Measurements from ENCODE around the gene MAD1L1.

Gene MAD1L1

GRCh38 chr7:2232766-2233520 lies at the start of gene MAD1L1:
Gene MAD1L1 (minus strand): TSS chr7:2232945. CDS start chr7:2230133, 2,812 bp downstream.
- TF ChIP-seq, protein P1, sequence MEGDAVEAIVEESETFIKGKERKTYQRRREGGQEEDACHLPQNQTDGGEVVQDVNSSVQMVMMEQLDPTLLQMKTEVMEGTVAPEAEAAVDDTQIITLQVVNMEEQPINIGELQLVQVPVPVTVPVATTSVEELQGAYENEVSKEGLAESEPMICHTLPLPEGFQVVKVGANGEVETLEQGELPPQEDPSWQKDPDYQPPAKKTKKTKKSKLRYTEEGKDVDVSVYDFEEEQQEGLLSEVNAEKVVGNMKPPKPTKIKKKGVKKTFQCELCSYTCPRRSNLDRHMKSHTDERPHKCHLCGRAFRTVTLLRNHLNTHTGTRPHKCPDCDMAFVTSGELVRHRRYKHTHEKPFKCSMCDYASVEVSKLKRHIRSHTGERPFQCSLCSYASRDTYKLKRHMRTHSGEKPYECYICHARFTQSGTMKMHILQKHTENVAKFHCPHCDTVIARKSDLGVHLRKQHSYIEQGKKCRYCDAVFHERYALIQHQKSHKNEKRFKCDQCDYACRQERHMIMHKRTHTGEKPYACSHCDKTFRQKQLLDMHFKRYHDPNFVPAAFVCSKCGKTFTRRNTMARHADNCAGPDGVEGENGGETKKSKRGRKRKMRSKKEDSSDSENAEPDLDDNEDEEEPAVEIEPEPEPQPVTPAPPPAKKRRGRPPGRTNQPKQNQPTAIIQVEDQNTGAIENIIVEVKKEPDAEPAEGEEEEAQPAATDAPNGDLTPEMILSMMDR (IDR thresholded peaks at IDR 0.05; ENCODE audit: low read length, missing control alignments) = no peak
- peak; percentile 92 for DNase-seq (ENCODE audit: low read depth)
- H3K4me3 ChIP-seq (replicated peaks; ENCODE audit: low read depth, low read length) = peak within 1 kb of the TSS; percentile 74

DNA sequence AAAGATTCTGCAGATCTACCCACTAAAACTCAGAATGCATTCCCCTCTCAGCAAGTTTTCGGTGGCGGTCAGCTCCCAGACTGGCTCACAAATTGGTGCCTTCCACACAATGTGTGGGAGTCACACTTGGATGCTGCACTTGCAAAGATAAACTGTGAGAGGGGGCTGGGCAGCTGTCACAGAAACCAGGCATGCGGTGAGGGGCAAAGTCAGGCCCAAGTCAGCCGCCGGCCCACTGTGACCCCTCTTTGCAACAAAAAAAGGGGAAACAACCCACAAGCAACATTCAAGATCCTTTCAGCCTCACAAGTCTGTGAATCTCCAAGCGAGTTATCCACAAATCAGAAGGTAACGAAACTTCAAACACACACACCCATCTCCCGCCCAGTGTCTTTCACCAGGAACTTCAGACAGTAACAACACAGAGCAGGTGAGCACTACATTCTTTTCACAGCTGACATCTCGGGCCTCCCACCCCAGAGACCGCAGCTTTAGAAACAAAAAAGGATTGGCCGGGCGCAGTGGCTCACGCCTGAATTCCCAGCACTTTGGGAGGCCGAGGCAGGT lies 49.5 kb upstream of the MAD1L1 start:
- DNase-seq (ENCODE audit: low read depth) = peak; percentile 14
- no peak overlapping the region for H3K4me3 ChIP-seq (replicated peaks; ENCODE audit: low read depth, low read length)
- TF ChIP-seq, protein P1 (IDR thresholded peaks at IDR 0.05; ENCODE audit: low read length, missing control alignments) = no peak

DNA sequence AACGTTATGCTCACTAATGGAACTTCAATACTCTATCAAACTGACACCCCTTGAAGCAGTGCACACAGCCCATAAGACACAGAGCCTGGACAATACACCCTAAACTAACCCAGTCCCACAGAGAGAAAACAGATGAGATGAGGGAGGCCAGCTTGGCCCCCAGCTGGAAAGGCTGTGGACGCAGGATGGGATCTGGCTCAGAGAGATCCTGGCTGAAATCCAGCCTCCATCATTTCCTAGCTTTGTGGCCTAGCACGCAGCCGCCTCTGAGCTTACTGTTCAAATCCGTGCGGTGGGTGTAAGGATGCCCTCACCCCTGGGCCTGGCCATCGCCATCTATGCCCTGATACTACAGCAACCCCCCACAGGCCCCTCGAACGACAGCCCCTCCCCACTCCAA lies 48.8 kb upstream of the MAD1L1 start:
- peak; percentile 66 for DNase-seq (ENCODE audit: low read depth)
- H3K4me3 ChIP-seq (replicated peaks; ENCODE audit: low read depth, low read length) = no peak overlapping the region

GRCh38 chr7:2280424-2280823 lies 47.7 kb upstream of the MAD1L1 start:
- no peak overlapping the region for H3K4me3 ChIP-seq (replicated peaks; ENCODE audit: low read depth, low read length)
- DNase-seq (ENCODE audit: low read depth) = no peak
- TF ChIP-seq, protein P1 (IDR thresholded peaks at IDR 0.05; ENCODE audit: low read length, missing control alignments) = no peak

More for the DNA sequence above, 48.8 kb upstream of the MAD1L1 start:
- TF ChIP-seq, protein P1 (IDR thresholded peaks at IDR 0.05; ENCODE audit: low read length, missing control alignments) = no peak

DNA sequence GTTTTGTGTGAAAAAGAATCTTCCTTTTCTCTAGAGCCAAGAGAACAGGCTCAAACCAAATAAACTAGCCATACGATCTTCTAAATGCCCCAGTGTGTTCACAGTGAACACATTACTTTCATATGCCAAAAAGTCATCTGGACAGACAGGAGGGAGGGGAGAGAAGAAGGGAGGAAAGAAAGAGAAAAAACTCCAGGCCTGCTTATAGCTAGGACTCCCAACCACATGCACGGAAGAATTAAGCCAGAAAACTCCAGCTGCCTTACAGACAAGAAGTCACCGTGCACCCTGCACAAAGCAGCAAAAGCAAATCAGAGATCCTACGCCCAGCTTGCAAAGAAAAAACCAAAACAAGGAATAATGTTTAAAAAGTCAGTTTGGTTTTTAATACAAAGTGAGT lies 47.2 kb upstream of the MAD1L1 start:
- no peak overlapping the region for H3K4me3 ChIP-seq (replicated peaks; ENCODE audit: low read depth, low read length)
- no peak for DNase-seq (ENCODE audit: low read depth)
- TF ChIP-seq, protein P1 (IDR thresholded peaks at IDR 0.05; ENCODE audit: low read length, missing control alignments) = no peak

DNA sequence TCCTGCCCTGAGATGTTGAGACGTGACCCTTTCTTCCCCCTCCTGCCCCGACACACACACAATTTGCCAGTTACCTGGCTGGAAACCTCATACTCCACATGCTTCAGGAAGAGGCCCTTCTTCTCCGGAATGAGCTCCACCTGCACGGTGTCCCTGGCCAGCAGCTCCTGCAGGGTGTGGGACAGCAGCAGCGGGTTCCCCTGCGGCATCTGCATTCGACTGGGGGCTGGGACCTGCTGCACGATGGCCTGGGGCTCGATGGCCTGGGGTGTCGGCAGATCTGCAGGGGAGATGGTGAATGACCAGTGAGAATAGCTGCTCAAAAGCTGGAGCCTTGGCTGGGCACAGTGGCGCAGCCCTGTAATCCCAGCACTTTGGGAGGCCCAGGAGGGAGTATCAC lies 45.3 kb upstream of the MAD1L1 start:
- TF ChIP-seq, protein P1 (IDR thresholded peaks at IDR 0.05; ENCODE audit: low read length, missing control alignments) = no peak
- DNase-seq (ENCODE audit: low read depth) = no peak
- no peak overlapping the region for H3K4me3 ChIP-seq (replicated peaks; ENCODE audit: low read depth, low read length)
